Chondrocyte (in vitro differentiated cells): ENCODE results near the gene DTL. TPM values are rescaled to one million over a fixed set of nuclear protein-coding genes. Genes with fewer than 3 reads are reported as not detected.
"Not testable (repeated sequence)": the region's sequence is repeated elsewhere in the genome, so short reads cannot be mapped to it uniquely, and the experiment has no call there.

Experiments used
- DNase-seq: peaks from one replicate; pipeline ENCODE4 v3.0.0; 2021; ENCODE audit warnings: mixed read lengths, low spot score
- H3K27ac Mint-ChIP-seq: one replicate; pipeline ENCODE4 v1.8.0; 2021; ENCODE audit warnings: mild to moderate bottlenecking, moderate library complexity, mixed read lengths; ENCODE audit not compliant: unreplicated experiment
- H3K27me3 Mint-ChIP-seq: 2 replicates; pipeline ENCODE4 v1.8.0; 2021; ENCODE audit warnings: low read depth, mixed read lengths
- H3K36me3 Mint-ChIP-seq: 2 replicates; pipeline ENCODE4 v1.8.0; 2021; ENCODE audit warnings: low read depth, mixed read lengths
- H3K4me1 Mint-ChIP-seq: 2 replicates; pipeline ENCODE4 v1.8.0; 2021; ENCODE audit warnings: low read depth, mild to moderate bottlenecking, mixed read lengths
- H3K4me3 Mint-ChIP-seq: one replicate; pipeline ENCODE4 v1.8.0; 2021; ENCODE audit warnings: mild to moderate bottlenecking, moderate library complexity, mixed read lengths; ENCODE audit not compliant: unreplicated experiment
- H3K9me3 Mint-ChIP-seq: 2 replicates; pipeline ENCODE4 v1.8.0; 2021; ENCODE audit warnings: low read depth, mixed read lengths
- total RNA-seq: library from RNA; stranded (reverse); gene quantifications from 3 replicates; pipeline ENCODE4 v1.2.1, GENCODE V29; 2021
- TF ChIP-seq, protein P1 (sequence below): fragments of 200-600 bp; sonication (generic); IDR thresholded peaks from 2 replicates; pipeline ENCODE4 v1.5.0; 2021; ENCODE audit warnings: antibody characterized with exemption, mild to moderate bottlenecking, moderate library complexity

Gene DTL
- total RNA-seq, 1 donor from 2014 or later = 3.6 TPM

GRCh38 chr1:212012034-212012740, 23.4 kb upstream of the DTL start:
- Mint-ChIP-seq H3K4me1 (no peaks in the 10 kb centered on the region), H3K36me3 (peaks cover 4% of the 10 kb centered on the region), H3K27ac (no peak overlapping the region), H3K4me3 (no peak overlapping the region), H3K9me3 (no peaks in the 10 kb centered on the region), H3K27me3 (no peaks in the 10 kb centered on the region)
- no peak for DNase-seq
- TF ChIP-seq, protein P1, sequence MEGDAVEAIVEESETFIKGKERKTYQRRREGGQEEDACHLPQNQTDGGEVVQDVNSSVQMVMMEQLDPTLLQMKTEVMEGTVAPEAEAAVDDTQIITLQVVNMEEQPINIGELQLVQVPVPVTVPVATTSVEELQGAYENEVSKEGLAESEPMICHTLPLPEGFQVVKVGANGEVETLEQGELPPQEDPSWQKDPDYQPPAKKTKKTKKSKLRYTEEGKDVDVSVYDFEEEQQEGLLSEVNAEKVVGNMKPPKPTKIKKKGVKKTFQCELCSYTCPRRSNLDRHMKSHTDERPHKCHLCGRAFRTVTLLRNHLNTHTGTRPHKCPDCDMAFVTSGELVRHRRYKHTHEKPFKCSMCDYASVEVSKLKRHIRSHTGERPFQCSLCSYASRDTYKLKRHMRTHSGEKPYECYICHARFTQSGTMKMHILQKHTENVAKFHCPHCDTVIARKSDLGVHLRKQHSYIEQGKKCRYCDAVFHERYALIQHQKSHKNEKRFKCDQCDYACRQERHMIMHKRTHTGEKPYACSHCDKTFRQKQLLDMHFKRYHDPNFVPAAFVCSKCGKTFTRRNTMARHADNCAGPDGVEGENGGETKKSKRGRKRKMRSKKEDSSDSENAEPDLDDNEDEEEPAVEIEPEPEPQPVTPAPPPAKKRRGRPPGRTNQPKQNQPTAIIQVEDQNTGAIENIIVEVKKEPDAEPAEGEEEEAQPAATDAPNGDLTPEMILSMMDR = peak; percentile 94

DNA sequence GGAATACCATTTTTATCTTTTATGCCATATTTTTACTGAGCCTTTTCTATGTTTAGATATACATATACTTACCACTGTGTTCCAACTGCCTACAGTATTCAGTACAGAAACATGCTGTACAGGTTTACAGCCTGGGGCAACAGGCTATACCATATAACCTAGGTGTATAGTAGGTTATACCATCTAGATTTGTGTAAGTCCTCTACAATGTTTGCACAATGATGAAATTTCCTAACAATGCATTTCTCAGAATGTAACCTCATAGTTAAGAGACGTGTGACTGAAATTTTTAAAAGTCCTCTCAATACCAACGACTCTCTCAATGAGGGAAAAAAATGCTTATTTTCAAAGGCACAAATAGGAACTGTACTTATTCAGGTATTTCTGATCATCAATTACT, 21.9 kb upstream of the DTL start:
- H3K4me3 Mint-ChIP-seq = no peak overlapping the region
- H3K36me3 Mint-ChIP-seq = no peaks in the 10 kb centered on the region
- no peaks in the 10 kb centered on the region for H3K9me3 Mint-ChIP-seq
- TF ChIP-seq, protein P1 = no peak
- no peaks in the 10 kb centered on the region for H3K4me1 Mint-ChIP-seq
- no peak overlapping the region for H3K27ac Mint-ChIP-seq
- no peaks in the 10 kb centered on the region for H3K27me3 Mint-ChIP-seq
- no peak for DNase-seq

GRCh38 chr1:212020975-212021374, 14.6 kb upstream of the DTL start:
- Mint-ChIP-seq H3K9me3 (peaks cover 9% of the 10 kb centered on the region), H3K27me3 (no peaks in the 10 kb centered on the region), H3K4me3 (no peak overlapping the region), H3K27ac (no peak overlapping the region), H3K4me1 (peaks cover 5% of the 10 kb centered on the region), H3K36me3 (peaks cover 6% of the 10 kb centered on the region)
- TF ChIP-seq, protein P1 = no peak
- DNase-seq = no peak

GRCh38 chr1:212021563-212021962, 14.0 kb upstream of the DTL start:
- Mint-ChIP-seq H3K27ac (no peak overlapping the region), H3K4me1 (peaks cover 7% of the 10 kb centered on the region)
- TF ChIP-seq, protein P1 = no peak

GRCh38 chr1:212022908-212023307, 12.6 kb upstream of the DTL start:
- H3K27me3 Mint-ChIP-seq, H3K9me3 Mint-ChIP-seq, H3K36me3 Mint-ChIP-seq, H3K4me3 Mint-ChIP-seq, H3K27ac Mint-ChIP-seq, DNase-seq: not testable (repeated sequence)
- peaks cover 16% of the 10 kb centered on the region for H3K4me1 Mint-ChIP-seq

More at GRCh38 chr1:212021563-212021962, 14.0 kb upstream of the DTL start:
- Mint-ChIP-seq H3K4me3 (no peak overlapping the region), H3K27me3 (no peaks in the 10 kb centered on the region), H3K36me3 (peaks cover 6% of the 10 kb centered on the region), H3K9me3 (peaks cover 9% of the 10 kb centered on the region)
- DNase-seq = no peak
